HG02623 (cell line): ENCODE results near the gene WDR27.
"Not testable (repeated sequence)": the region's sequence is repeated elsewhere in the genome, so short reads cannot be mapped to it uniquely, and the experiment has no call there.

Experiments
- ATAC-seq: cut with Tn5 transposase; IDR thresholded peaks from one replicate; pipeline ENCODE4 v1.9.1; 2021; ENCODE audit warnings: moderate library complexity; ENCODE audit not compliant: unreplicated experiment

The WDR27 gene

GRCh38 chr6:169494038-169494437, 207.8 kb downstream of the WDR27 start:
- ATAC-seq: no peak

DNA sequence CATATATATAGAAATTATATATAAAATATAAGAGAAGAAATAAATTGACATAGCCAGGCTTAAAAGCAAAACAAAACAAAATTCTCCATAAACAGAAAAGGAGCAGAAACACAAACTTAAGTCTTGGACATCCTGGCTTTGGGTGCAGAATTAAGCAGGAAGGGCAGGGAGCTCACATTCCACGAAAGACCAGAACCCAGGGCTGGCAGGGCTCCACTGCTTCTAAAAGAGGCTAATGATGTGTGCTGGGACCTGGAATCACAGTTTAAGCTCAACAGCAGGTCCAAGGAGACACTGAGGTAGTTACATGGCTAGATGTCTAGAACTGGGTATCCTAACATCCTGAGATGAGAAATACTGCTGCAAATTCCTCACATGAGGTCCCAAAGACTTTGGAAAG, 210.3 kb downstream of the WDR27 start:
- no peak for ATAC-seq

GRCh38 chr6:169490830-169491229, 211.0 kb downstream of the WDR27 start:
- ATAC-seq: no peak

GRCh38 chr6:169490246-169490641, 211.6 kb downstream of the WDR27 start:
- ATAC-seq: no peak

DNA sequence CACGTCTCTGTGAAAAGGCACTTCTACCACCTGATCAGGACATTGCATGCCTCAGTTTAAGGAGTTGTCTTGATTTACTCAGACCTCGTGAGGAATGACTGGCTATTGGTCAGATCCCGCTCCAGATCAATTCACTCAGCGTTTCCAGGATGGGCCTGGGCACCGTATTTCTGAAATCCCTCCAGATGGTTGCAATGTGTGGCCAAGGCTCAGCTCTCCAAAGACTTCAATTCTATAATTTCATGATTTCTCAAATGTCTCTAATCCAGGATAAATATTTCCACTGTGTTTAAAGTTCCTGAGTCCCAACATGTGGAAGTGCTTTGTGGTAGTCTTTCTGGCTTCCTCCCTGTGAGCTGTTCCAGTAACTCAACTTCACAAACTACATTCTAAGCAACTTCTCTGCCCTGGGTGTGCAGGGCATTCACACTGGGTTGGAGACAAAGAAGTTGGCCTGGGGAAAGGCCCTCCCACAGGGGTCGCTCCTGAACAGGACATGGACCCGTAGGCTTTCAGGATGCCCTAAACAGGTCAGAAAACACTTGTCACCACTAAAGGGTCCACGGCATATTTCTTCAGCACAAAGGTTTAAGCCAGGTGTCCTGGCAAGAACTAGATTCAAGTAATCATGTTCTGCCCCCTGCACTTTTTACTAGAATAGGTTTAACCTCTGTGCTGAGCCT, 212.1 kb downstream of the WDR27 start:
- no peak for ATAC-seq

- no peak for ATAC-seq
Measured at GRCh38 chr6:169487579-169488436, 214.0 kb downstream of the WDR27 start.

- ATAC-seq: no peak
Measured at GRCh38 chr6:169479783-169480495, 221.9 kb downstream of the WDR27 start.

DNA sequence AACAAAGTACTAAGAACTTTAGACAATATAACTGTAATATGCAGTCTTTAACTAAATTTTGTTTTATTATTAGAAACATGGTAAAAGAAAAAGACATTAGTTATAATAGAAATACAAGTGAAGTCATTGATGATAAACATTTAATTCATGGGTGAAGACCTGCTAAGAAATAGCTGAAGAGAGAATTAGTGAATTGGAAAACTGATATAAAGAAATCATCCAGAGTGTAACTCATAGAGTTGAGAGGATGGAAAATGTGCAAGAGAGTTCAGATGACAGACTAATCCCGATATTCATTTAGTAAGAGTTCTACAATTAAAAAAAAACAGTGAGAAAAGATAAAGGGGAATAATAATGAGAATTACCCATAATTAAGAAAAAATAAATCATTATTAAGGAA, 227.5 kb downstream of the WDR27 start:
- ATAC-seq: no peak

DNA sequence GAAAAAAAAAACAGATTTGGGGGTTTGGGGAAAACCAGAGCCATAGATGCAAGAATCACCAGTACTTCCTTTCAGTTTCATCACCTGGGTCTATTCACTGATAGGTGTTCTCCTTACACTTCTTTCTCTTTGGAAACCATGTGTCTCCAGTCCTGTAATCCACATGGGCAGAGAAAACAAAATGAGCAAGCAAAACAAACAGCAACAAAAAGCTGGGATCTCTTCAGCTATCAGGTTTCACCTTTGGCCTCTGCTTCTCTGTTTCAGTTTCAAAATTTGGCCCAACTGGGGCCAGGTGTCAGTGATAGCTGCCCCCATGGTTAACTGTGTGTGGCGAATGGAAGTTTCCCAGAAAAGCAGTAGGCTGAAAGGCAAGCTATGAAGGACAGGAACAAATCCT, 228.2 kb downstream of the WDR27 start:
- no peak for ATAC-seq

DNA sequence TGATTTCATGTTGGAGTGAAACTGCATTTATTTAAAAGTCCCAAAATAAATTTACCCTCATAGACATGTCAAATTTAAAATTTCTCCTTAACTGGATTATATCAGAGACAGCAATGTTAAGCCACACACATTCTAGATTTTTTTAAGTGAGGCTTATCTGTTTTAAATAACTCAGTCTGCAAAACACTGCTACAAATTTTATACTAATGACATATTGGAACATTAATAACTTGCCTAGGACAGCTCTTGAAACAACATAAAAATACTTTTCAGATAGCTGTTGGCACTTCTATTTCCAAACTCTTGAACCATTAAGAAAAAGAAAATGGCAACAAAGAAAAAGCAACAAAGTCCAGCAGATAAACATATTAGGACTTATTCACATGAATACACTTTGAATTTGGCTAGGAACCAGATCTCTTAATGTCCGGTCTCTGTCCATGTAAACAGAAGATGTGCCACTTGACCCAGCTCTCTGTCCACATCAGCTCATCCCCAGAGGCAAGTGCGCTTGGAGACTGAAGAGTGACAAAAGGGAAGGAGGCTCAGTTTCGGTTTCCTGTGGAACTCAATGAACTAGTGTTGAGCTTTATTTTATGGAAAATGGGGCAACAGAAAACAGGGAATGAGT, 228.9 kb downstream of the WDR27 start:
- no peak for ATAC-seq

GRCh38 chr6:169470790-169471189, 231.0 kb downstream of the WDR27 start:
- ATAC-seq: no peak

DNA sequence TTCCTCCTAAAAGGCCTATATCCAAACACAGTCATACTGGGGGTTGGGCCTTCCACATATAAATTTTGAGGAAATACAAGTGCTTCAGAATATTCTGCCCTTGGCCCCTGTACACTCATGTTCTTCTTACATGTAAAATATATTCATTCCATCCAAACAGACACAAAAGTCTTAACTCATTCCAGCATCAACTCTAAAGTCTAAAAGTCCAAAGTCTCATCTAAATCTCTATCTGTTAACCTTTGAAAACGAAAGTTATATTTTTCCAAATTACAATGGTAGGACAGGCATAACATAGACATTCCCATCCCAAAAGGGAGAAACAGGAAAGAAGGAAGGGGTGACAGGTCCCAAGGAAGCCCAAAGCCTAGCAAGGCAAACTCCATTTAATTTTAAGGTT, 232.8 kb downstream of the WDR27 start:
- no peak for ATAC-seq

- ATAC-seq: not testable (repeated sequence)
Measured at GRCh38 chr6:169467755-169468154, 234.1 kb downstream of the WDR27 start.

DNA sequence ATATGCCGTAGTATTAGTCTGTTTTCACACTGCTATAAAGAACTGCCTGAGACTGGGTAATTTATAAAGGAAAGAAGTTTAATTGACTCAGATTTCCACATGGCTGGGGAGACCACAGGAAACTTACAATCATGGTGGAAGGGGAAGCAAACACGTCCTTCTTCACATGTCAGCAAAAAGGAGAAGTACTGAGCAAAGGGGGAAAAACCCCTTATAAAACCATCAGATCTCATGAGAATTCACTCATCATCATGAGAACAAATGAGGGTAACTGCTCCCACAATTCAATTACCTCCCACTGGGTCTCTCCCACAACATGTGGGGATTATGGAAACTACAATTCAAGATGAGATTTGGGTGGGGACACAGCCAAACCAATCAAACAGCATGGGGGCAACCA, 235.6 kb downstream of the WDR27 start:
- not testable (repeated sequence) for ATAC-seq

DNA sequence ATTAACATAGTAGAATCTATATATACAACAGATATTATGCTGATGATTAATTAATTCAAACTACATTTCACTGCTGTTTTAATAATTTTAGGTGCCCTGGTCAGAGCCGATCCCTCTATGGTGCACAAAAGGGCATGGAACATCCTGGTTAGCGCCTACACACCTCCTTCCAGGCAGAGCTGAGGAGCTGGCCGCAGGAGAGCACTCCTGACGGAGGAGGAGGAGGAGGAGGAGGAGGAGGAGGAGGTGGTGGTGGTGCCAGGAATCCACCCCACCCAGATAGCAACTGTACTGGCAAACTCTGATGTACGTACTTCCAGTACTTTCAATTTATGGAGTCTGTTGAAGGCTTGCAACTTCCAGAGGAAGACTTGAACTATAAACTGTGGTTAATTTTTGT, 244.1 kb downstream of the WDR27 start:
- ATAC-seq: no peak

GRCh38 chr6:169456840-169457239, 245.0 kb downstream of the WDR27 start:
- no peak for ATAC-seq

GRCh38 chr6:169455470-169455869, 246.4 kb downstream of the WDR27 start:
- no peak for ATAC-seq

- ATAC-seq: no peak
Measured at GRCh38 chr6:169454872-169455204, 247.0 kb downstream of the WDR27 start.

- ATAC-seq: no peak
Measured at GRCh38 chr6:169454204-169454871, 247.5 kb downstream of the WDR27 start.

DNA sequence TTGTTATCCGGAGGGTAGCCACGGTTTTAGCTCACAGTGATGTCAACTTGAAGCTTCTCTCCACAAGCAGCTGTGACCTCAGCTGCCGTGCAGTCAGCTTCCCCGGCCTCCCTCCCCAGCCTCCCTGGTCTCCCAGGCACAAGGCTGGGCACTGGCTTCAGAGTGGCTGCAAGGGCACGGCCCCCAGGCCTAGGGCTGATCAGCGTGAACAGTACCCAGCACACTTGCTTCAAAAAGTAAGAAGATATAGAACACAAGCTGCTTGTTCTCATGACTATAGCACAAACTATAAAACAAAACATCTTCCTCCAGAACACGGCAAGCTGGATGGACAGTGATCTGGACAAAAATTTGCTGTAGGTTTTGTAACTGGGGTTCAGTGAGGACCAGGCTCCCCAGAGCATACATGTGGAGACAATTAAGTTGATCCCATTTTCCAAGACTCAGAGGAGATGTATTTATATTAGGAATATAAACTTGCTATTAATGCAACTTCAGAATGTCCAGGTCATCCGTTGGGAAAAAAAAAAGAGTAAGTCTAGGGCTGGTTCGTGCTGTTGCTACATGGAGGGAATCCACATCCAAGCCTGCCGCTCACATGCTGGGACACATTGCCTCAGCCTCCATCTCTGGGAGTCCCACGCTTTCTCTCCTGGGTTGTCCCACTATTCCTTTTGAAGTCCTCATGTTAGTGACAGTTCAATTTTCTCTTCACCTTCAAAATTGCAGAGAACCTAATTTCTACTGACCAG, 248.8 kb downstream of the WDR27 start:
- no peak for ATAC-seq
